Common myeloid progenitor, CD34-positive (primary cell): ENCODE data around the gene GPN1.
A peak's percentile ranks its signal among the peaks of the same experiment; 100 is the strongest.

Experiments
- CTCF ChIA-PET: fragments of 350-600 bp; sonication (Branson Sonifier 250); formaldehyde crosslinking; loops from one replicate; lab custom pipeline; 2021; ENCODE audit warnings: antibody characterized with exemption; lab: Charles Lee
- POLR2A ChIA-PET: fragments of 350-600 bp; sonication (Branson Sonifier 250); formaldehyde crosslinking; loops from one replicate; lab custom pipeline; 2021; ENCODE audit warnings: antibody characterized with exemption; lab: Charles Lee
- DNase-seq, 3 donors: peaks; one replicate each; pipeline versions ENCODE4 v3.0.0 to v3.0.0-alpha.2; 2013
- H3K27ac ChIP-seq, 2 experiments: 1 replicate in 1 of 2; 2 replicates in 1 of 2; pipeline ENCODE4 v1.7.0; 2013; ENCODE audit warnings: inconsistent platforms in 2 of 2, low read length in 2 of 2, mild to moderate bottlenecking in 2 of 2, low read depth in 1 of 2, moderate library complexity in 1 of 2; ENCODE audit not compliant: severe bottlenecking in 2 of 2, insufficient read depth in 1 of 2, poor library complexity in 1 of 2
- H3K27me3 ChIP-seq, 5 experiments: replicated peaks in 2 of 5; 1 replicate in 3 of 5; 2 replicates in 2 of 5; pipeline versions ENCODE4 v1.6.1 to v1.7.0; 2013; ENCODE audit warnings: low read length in 4 of 5, mild to moderate bottlenecking in 2 of 5, moderate library complexity in 2 of 5, inconsistent platforms in 1 of 5; ENCODE audit not compliant: insufficient read depth in 5 of 5, control insufficient read depth in 4 of 5
- H3K36me3 ChIP-seq, 4 experiments: 1 replicate in 2 of 4; 2 replicates in 2 of 4; pipeline versions ENCODE4 v1.6.1 to v1.7.0; 2013; ENCODE audit warnings: low read length in 3 of 4, control low read depth in 1 of 4, mild to moderate bottlenecking in 1 of 4; ENCODE audit not compliant: control insufficient read depth in 4 of 4, insufficient read depth in 4 of 4
- H3K4me1 ChIP-seq, 4 experiments: 1 replicate in 3 of 4; 2 replicates in 1 of 4; pipeline versions ENCODE4 v1.6.1 to v1.7.1; 2013; ENCODE audit warnings: low read length in 3 of 4, mild to moderate bottlenecking in 3 of 4, control low read depth in 1 of 4, inconsistent platforms in 1 of 4, moderate library complexity in 1 of 4; ENCODE audit not compliant: control insufficient read depth in 4 of 4, insufficient read depth in 4 of 4; ENCODE audit errors: control extremely low read depth in 1 of 4
- H3K4me3 ChIP-seq, 7 experiments: 1 replicate in 4 of 7; 2 replicates in 3 of 7; pipeline versions ENCODE4 v1.5.1 to v1.7.0; 2013; ENCODE audit warnings: mild to moderate bottlenecking in 7 of 7, low read length in 6 of 7, moderate library complexity in 6 of 7, inconsistent platforms in 2 of 7, low read depth in 2 of 7, control low read depth in 1 of 7; ENCODE audit not compliant: insufficient read depth in 4 of 7, control insufficient read depth in 1 of 7; ENCODE audit errors: extremely low read depth in 1 of 7
- H3K9me3 ChIP-seq, 5 experiments: 1 replicate in 4 of 5; 2 replicates in 1 of 5; pipeline versions ENCODE4 v1.6.1 to v1.7.1; 2013; ENCODE audit warnings: low read length in 4 of 5, mild to moderate bottlenecking in 2 of 5, inconsistent platforms in 1 of 5, low read depth in 1 of 5, moderate library complexity in 1 of 5; ENCODE audit not compliant: control insufficient read depth in 4 of 5, insufficient read depth in 2 of 5; ENCODE audit errors: control extremely low read depth in 1 of 5
- WGBS: methylation state at CpG from one replicate; pipeline ENCODE4 v1.1.5; 2013; ENCODE audit not compliant: insufficient coverage; 5-methylcytosine and 5-hydroxymethylcytosine counted together

Gene GPN1

GRCh38 chr2:27652341-27652740 is 23.5 kb downstream of the GPN1 start:
- ChIA-PET CTCF (no interaction called here), POLR2A (no interaction called here)
- Histone ChIP-seq H3K36me3 (peaks cover 37 to 95% (median 68%) of the 10 kb centered on the region in 4 experiments), H3K27ac (no peak overlapping the region), H3K9me3 (no peaks in the 10 kb centered on the region), H3K4me3 (no peak overlapping the region), H3K27me3 (no peaks in the 10 kb centered on the region), H3K4me1 (no peaks in the 10 kb centered on the region)
- DNase-seq = no peak

- peaks cover 36 to 95% (median 69%) of the 10 kb centered on the region in 4 experiments for H3K36me3 ChIP-seq
- 100% methylated on average over 1 of the region's 1 CpG for WGBS
- POLR2A ChIA-PET = no interaction called here
These were observed 23.9 kb downstream of the GPN1 start for GRCh38 chr2:27652790-27653189.

GRCh38 chr2:27653397-27653796 is 24.5 kb downstream of the GPN1 start:
- no peaks in the 10 kb centered on the region for H3K4me1 ChIP-seq
- no peaks in the 10 kb centered on the region for H3K27me3 ChIP-seq
- H3K36me3 ChIP-seq = peaks cover 34 to 89% (median 66%) of the 10 kb centered on the region in 4 experiments
- ChIA-PET POLR2A (interaction anchor here (0.7 kb wide), 1 partner anchor 387 kb away, joined by 3 read pairs; no protein-coding TSS in a partner anchor), CTCF (no interaction called here)
- H3K9me3 ChIP-seq = no peaks in the 10 kb centered on the region
- H3K4me3 ChIP-seq = no peak overlapping the region
- H3K27ac ChIP-seq = no peak overlapping the region
- 100% methylated on average over 2 of the region's 2 CpGs for WGBS
- no peak for DNase-seq

More at GRCh38 chr2:27652790-27653189, 23.9 kb downstream of the GPN1 start:
- Histone ChIP-seq H3K27me3 (no peaks in the 10 kb centered on the region), H3K27ac (no peak overlapping the region), H3K9me3 (no peaks in the 10 kb centered on the region), H3K4me1 (no peaks in the 10 kb centered on the region), H3K4me3 (no peak overlapping the region)
- DNase-seq = no peak
- CTCF ChIA-PET = no interaction called here

- ChIA-PET CTCF (interaction anchor here (1.2 to 2.2 kb wide), 2 partner anchors 9 to 12 kb away, joined by 3 to 5 read pairs; partner anchors contain the start of genes SLC4A1AP and SUPT7L), POLR2A (no interaction called here)
- H3K27ac ChIP-seq = no peak overlapping the region
- H3K4me1 ChIP-seq = no peaks in the 10 kb centered on the region
- peaks cover 41 to 89% (median 65%) of the 10 kb centered on the region in 4 experiments for H3K36me3 ChIP-seq
- no peak for DNase-seq
- H3K27me3 ChIP-seq = no peaks in the 10 kb centered on the region
- H3K9me3 ChIP-seq = no peaks in the 10 kb centered on the region
- H3K4me3 ChIP-seq = no peak overlapping the region
- WGBS = 94% methylated on average over 3 of the region's 7 CpGs
These were observed 26.5 kb downstream of the GPN1 start for GRCh38 chr2:27655155-27655951.

- Histone ChIP-seq H3K9me3 (no peaks in the 10 kb centered on the region), H3K27ac (no peak overlapping the region), H3K4me1 (peaks cover 12 to 26% (median 20%) of the 10 kb centered on the region in 4 experiments), H3K4me3 (no peak overlapping the region), H3K36me3 (peaks cover 20 to 48% (median 36%) of the 10 kb centered on the region in 4 experiments), H3K27me3 (no peaks in the 10 kb centered on the region)
- 100% methylated on average over 1 of the region's 1 CpG for WGBS
- CTCF ChIA-PET = no interaction called here
- DNase-seq = no peak
- POLR2A ChIA-PET = no interaction called here
These were observed 32.5 kb downstream of the GPN1 start for GRCh38 chr2:27661371-27661770.

GRCh38 chr2:27663285-27664153 is 34.7 kb downstream of the GPN1 start, which contains the start of the genes SLC4A1AP and SUPT7L:
SLC4A1AP (plus strand) TSS chr2:27663889; CDS start chr2:27663915, 26 bp downstream.
SUPT7L (minus strand) TSS chr2:27663614; CDS start chr2:27662192, 1,422 bp downstream.
- Histone ChIP-seq H3K4me1 (peaks cover 12 to 35% (median 25%) of the 10 kb centered on the region in 4 experiments), H3K27ac (peak within 1 kb of the TSS; percentile 94 to 96), H3K4me3 (peak within 1 kb of the TSS; percentile 82 to 99 (median 92)), H3K9me3 (no peaks in the 10 kb centered on the region), H3K36me3 (peaks cover 14 to 40% (median 31%) of the 10 kb centered on the region in 4 experiments), H3K27me3 (no peaks in the 10 kb centered on the region)
- DNase-seq = peak; percentile 89 to 93 (median 90)
- ChIA-PET POLR2A (interaction anchor here (0.5 to 0.9 kb wide), 3 partner anchors 10 to 224 kb away, joined by 3 to 4 read pairs (median 4); no protein-coding TSS in a partner anchor), CTCF (interaction anchor here (0.6 to 7.3 kb wide), 7 partner anchors 8 to 933 kb away, joined by 3 to 57 read pairs (median 3); partner anchors contain the start of genes CCDC121 and GPN1)
- WGBS = 0% methylated on average over 46 of the region's 56 CpGs
